PC-3 (cell line): ENCODE measurements around the gene CHD5. TPM values are rescaled to one million over a fixed set of nuclear protein-coding genes. Genes with fewer than 3 reads are reported as not detected.

Source experiments
- ATAC-seq: fragments of 200-7000 bp; cut with Tn5 transposase; 2 replicates; pipeline ENCODE4 v1.9.1; 2020; ENCODE audit warnings: mild to moderate bottlenecking, moderate library complexity
- BruUV-seq: library from RNA; stranded (reverse); fragments of 400-500 nt; replicated peaks from 2 replicates; lab custom pipeline; 2021; lab: Mats Ljungman, UMichigan
- CTCF ChIA-PET: fragments of 300-600 bp; sonication (Branson Sonifier 250); formaldehyde crosslinking; loops from one replicate; lab custom pipeline; 2022; ENCODE audit warnings: antibody characterized with exemption; lab: Charles Lee
- POLR2A ChIA-PET: fragments of 300-600 bp; sonication (Branson Sonifier 250); formaldehyde crosslinking; loops from one replicate; lab custom pipeline; 2022; ENCODE audit warnings: antibody characterized with exemption; ENCODE audit not compliant: unreplicated experiment; lab: Charles Lee
- DNase-seq: peaks from one replicate; pipeline ENCODE4 v3.0.0-alpha.2; 2015
- H2AFZ ChIP-seq: fragments of 300-600 bp; sonication (generic); 2 replicates; pipeline ENCODE4 v1.6.0; 2016; ENCODE audit warnings: antibody characterized with exemption, low read length
- H3F3A ChIP-seq: fragments of 300-600 bp; sonication (generic); one replicate; pipeline ENCODE4 v1.6.0; 2017; ENCODE audit warnings: antibody characterized with exemption, low read length, control low read depth, mild to moderate bottlenecking; ENCODE audit not compliant: unreplicated experiment
- H3K27ac ChIP-seq: fragments of 300-600 bp; sonication (generic); 2 replicates; pipeline ENCODE4 v1.5.1; 2016; ENCODE audit warnings: mild to moderate bottlenecking, low read length
- H3K27me3 ChIP-seq: fragments of 300-600 bp; sonication (generic); 2 replicates; pipeline ENCODE4 v1.6.1; 2016; ENCODE audit warnings: low read length, mixed read lengths
- H3K36me3 ChIP-seq: fragments of 300-600 bp; sonication (generic); 2 replicates; pipeline ENCODE4 v1.6.1; 2016; ENCODE audit warnings: low read depth, mixed run types, low read length, mixed read lengths
- H3K4me1 ChIP-seq: fragments of 300-600 bp; sonication (generic); 2 replicates; pipeline ENCODE4 v1.5.1; 2016; ENCODE audit warnings: low read length; ENCODE audit not compliant: insufficient read depth
- H3K4me2 ChIP-seq: fragments of 300-600 bp; sonication (generic); 2 replicates; pipeline ENCODE4 v1.6.0; 2016; ENCODE audit warnings: low read length
- H3K4me3 ChIP-seq: fragments of 300-600 bp; sonication (generic); 2 replicates; pipeline ENCODE4 v1.5.1; 2016; ENCODE audit warnings: mild to moderate bottlenecking, low read length, mixed read lengths
- H3K79me2 ChIP-seq: fragments of 300-600 bp; sonication (generic); 2 replicates; pipeline ENCODE4 v1.6.1; 2017; ENCODE audit warnings: low read length, mixed read lengths
- H3K9ac ChIP-seq: fragments of 300-600 bp; sonication (generic); 2 replicates; pipeline ENCODE4 v1.6.0; 2016; ENCODE audit warnings: mild to moderate bottlenecking, low read length
- H3K9me2 ChIP-seq: fragments of 300-600 bp; sonication (generic); replicated peaks from 2 replicates; pipeline ENCODE4 v1.6.1; 2016; ENCODE audit warnings: mixed run types, low read length, mixed read lengths
- H3K9me3 ChIP-seq: fragments of 300-600 bp; sonication (generic); 2 replicates; pipeline ENCODE4 v1.6.1; 2016; ENCODE audit warnings: low read length, mixed read lengths
- H4K20me1 ChIP-seq: fragments of 300-600 bp; sonication (generic); 2 replicates; pipeline ENCODE4 v1.6.1; 2016; ENCODE audit warnings: low read length, mixed read lengths
- EZH2 ChIP-seq: fragments of 300-600 bp; sonication (generic); IDR thresholded peaks from one replicate; pipeline ENCODE4 v1.6.1; 2017; ENCODE audit warnings: antibody characterized with exemption, mild to moderate bottlenecking, low read length; ENCODE audit not compliant: unreplicated experiment
- EZH2phosphoT487 ChIP-seq: fragments of 300-600 bp; sonication (generic); IDR thresholded peaks from 2 replicates; pipeline ENCODE4 v1.6.1; 2018; ENCODE audit warnings: mild to moderate bottlenecking, antibody characterized with exemption, low read length, borderline replicate concordance
- intact Hi-C: fragments of 100-400 bp; cut with micrococcal nuclease; formaldehyde crosslinking; loops from 2 replicates; pipeline ENCODE4 v1.9.0; 2023
- total RNA-seq: library from RNA; depleted of rRNA; stranded (reverse); fragments of >200 nt; gene quantifications from 2 replicates; pipeline ENCODE4 v1.2.3, GENCODE V29; 2014
- TF ChIP-seq, protein P1 (sequence below): fragments of 300-600 bp; sonication (generic); conservative IDR thresholded peaks from 2 replicates; pipeline ENCODE4 v1.5.1; 2017; ENCODE audit warnings: antibody characterized with exemption, low read depth, mild to moderate bottlenecking, low read length

Gene CHD5
- total RNA-seq, 1 experiment from 2014 or later, result 0.55 TPM

DNA sequence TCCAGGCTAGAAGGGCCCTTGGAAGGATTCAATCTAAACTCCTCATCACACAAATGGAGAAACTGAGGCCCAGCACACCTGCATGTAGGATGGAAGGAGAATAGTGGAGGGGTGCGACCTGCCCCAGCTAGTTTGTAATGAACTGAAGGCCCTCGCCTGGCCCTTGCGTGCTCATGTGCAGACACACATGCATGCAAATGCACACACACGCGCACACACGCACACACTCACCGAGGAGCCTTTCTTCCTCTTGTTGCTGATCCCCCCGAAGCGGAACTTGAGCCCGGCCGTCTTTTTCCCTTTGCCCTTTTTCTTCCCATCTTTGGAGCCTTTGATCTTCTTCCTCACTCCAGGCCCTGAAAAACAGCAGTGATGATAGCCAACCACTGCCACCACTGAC, 27.9 kb downstream of the CHD5 start:
- H3K36me3 ChIP-seq, result no peaks in the 10 kb centered on the region
- CTCF ChIA-PET, result no interaction called here
- no peak overlapping the region for H3K9ac ChIP-seq
- no peak overlapping the region for H3K27ac ChIP-seq
- peaks cover 5% of the 10 kb centered on the region for H3F3A ChIP-seq
- DNase-seq (no peak), ATAC-seq (no peak)
- no peaks in the 10 kb centered on the region for H3K27me3 ChIP-seq
- TF ChIP-seq, protein P1, sequence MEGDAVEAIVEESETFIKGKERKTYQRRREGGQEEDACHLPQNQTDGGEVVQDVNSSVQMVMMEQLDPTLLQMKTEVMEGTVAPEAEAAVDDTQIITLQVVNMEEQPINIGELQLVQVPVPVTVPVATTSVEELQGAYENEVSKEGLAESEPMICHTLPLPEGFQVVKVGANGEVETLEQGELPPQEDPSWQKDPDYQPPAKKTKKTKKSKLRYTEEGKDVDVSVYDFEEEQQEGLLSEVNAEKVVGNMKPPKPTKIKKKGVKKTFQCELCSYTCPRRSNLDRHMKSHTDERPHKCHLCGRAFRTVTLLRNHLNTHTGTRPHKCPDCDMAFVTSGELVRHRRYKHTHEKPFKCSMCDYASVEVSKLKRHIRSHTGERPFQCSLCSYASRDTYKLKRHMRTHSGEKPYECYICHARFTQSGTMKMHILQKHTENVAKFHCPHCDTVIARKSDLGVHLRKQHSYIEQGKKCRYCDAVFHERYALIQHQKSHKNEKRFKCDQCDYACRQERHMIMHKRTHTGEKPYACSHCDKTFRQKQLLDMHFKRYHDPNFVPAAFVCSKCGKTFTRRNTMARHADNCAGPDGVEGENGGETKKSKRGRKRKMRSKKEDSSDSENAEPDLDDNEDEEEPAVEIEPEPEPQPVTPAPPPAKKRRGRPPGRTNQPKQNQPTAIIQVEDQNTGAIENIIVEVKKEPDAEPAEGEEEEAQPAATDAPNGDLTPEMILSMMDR, result no peak
- TF ChIP-seq EZH2phosphoT487 (no peak), EZH2 (no peak)
- H3K9me2 ChIP-seq, result no peaks in the 10 kb centered on the region
- H4K20me1 ChIP-seq, result no peaks in the 10 kb centered on the region
- no peak overlapping the region for H2AFZ ChIP-seq
- POLR2A ChIA-PET, result no interaction called here
- H3K79me2 ChIP-seq, result no peaks in the 10 kb centered on the region
- BruUV-seq, result no TSS peak
- H3K4me3 ChIP-seq, result no peak overlapping the region
- intact Hi-C loops, result no loop called here
- no peaks in the 10 kb centered on the region for H3K9me3 ChIP-seq
- H3K4me2 ChIP-seq, result no peak overlapping the region
- peaks cover 15% of the 10 kb centered on the region for H3K4me1 ChIP-seq

GRCh38 chr1:6151291-6151822, 28.8 kb downstream of the CHD5 start:
- ChIA-PET CTCF (no interaction called here), POLR2A (no interaction called here)
- no peak for TF ChIP-seq EZH2phosphoT487
- TF ChIP-seq, protein P1, result no peak
- TF ChIP-seq EZH2, result no peak
- Histone ChIP-seq H4K20me1 (no peaks in the 10 kb centered on the region), H3K4me2 (no peak overlapping the region), H3K9ac (no peak overlapping the region), H3K4me1 (peaks cover 7% of the 10 kb centered on the region), H3K79me2 (no peaks in the 10 kb centered on the region), H3K9me3 (no peaks in the 10 kb centered on the region), H3F3A (no peaks in the 10 kb centered on the region), H3K27ac (no peak overlapping the region), H2AFZ (no peak overlapping the region), H3K9me2 (no peaks in the 10 kb centered on the region), H3K27me3 (no peaks in the 10 kb centered on the region), H3K4me3 (no peak overlapping the region), H3K36me3 (no peaks in the 10 kb centered on the region)
- intact Hi-C loops, result no loop called here
- BruUV-seq, result no TSS peak
- ATAC-seq (no peak), DNase-seq (no peak)

- H3K4me2 ChIP-seq, result no peak overlapping the region
- H3K27me3 ChIP-seq, result no peaks in the 10 kb centered on the region
- no peaks in the 10 kb centered on the region for H3F3A ChIP-seq
- CTCF ChIA-PET, result no interaction called here
- H3K9me2 ChIP-seq, result no peaks in the 10 kb centered on the region
- BruUV-seq, result no TSS peak
- intact Hi-C loops, result no loop called here
- H3K4me1 ChIP-seq, result peaks cover 11% of the 10 kb centered on the region
- H2AFZ ChIP-seq, result no peak overlapping the region
- POLR2A ChIA-PET, result no interaction called here
- H3K79me2 ChIP-seq, result no peaks in the 10 kb centered on the region
- TF ChIP-seq EZH2phosphoT487 (no peak), EZH2 (no peak)
- TF ChIP-seq, protein P1, result no peak
- no peaks in the 10 kb centered on the region for H3K9me3 ChIP-seq
- ATAC-seq (no peak), DNase-seq (no peak)
- no peak overlapping the region for H3K9ac ChIP-seq
- no peaks in the 10 kb centered on the region for H4K20me1 ChIP-seq
- H3K36me3 ChIP-seq, result no peaks in the 10 kb centered on the region
- H3K27ac ChIP-seq, result no peak overlapping the region
- no peak overlapping the region for H3K4me3 ChIP-seq
These were observed 29.8 kb downstream of the CHD5 start for GRCh38 chr1:6150006-6150938.
